H9 (cell line): Measurements from ENCODE around the gene ARMS2. TPM values are rescaled to one million over a fixed set of nuclear protein-coding genes. Genes with fewer than 3 reads are reported as not detected.

Experiments
- DNase-seq: peaks from one replicate; pipeline ENCODE4 v3.0.0-alpha.2; 2017
- H2AFZ ChIP-seq: one replicate; pipeline ENCODE4 v1.6.1; 2013; ENCODE audit warnings: mild to moderate bottlenecking, low read length, control low read depth, moderate library complexity
- H2AK5ac ChIP-seq: 2 replicates; pipeline ENCODE4 v1.6.1; 2013; ENCODE audit warnings: low read length, control low read depth, mixed read lengths; ENCODE audit not compliant: insufficient read length
- H2BK120ac ChIP-seq: one replicate; pipeline ENCODE4 v1.6.1; 2013; ENCODE audit warnings: low read depth, mild to moderate bottlenecking, low read length, control low read depth, inconsistent platforms; ENCODE audit not compliant: poor library complexity, severe bottlenecking
- H2BK12ac ChIP-seq: 2 replicates; pipeline ENCODE4 v1.6.1; 2013; ENCODE audit warnings: low read length, control low read depth, mixed read lengths, low read depth; ENCODE audit not compliant: insufficient read length
- H2BK15ac ChIP-seq: 2 replicates; pipeline ENCODE4 v1.6.1; 2013; ENCODE audit warnings: low read depth, low read length, control low read depth
- H2BK20ac ChIP-seq: one replicate; pipeline ENCODE4 v1.6.1; 2013; ENCODE audit warnings: low read depth, mild to moderate bottlenecking, low read length, control low read depth, inconsistent platforms; ENCODE audit not compliant: poor library complexity, severe bottlenecking
- H2BK5ac ChIP-seq: 2 replicates; pipeline ENCODE4 v1.6.1; 2013; ENCODE audit warnings: low read length, control low read depth, mixed read lengths; ENCODE audit not compliant: insufficient read length
- H3K14ac ChIP-seq: 2 replicates; pipeline ENCODE4 v1.6.1; 2013; ENCODE audit warnings: low read length, control low read depth; ENCODE audit not compliant: insufficient read depth
- H3K18ac ChIP-seq: 2 replicates; pipeline ENCODE4 v1.6.1; 2013; ENCODE audit warnings: low read depth, mild to moderate bottlenecking, mixed read lengths, low read length, control low read depth; ENCODE audit not compliant: insufficient read length
- H3K23ac ChIP-seq: 2 replicates; pipeline ENCODE4 v1.6.1; 2013; ENCODE audit warnings: low read length, control low read depth, mixed read lengths, low read depth; ENCODE audit not compliant: insufficient read length
- H3K23me2 ChIP-seq: 2 replicates; pipeline ENCODE4 v1.6.1; 2013; ENCODE audit warnings: low read depth, mild to moderate bottlenecking, mixed read lengths, low read length, control low read depth; ENCODE audit not compliant: insufficient read length, poor library complexity, severe bottlenecking
- H3K27ac ChIP-seq: 2 replicates; pipeline ENCODE4 v1.5.1; 2013; ENCODE audit warnings: low read length, control low read depth, mixed read lengths, low read depth; ENCODE audit not compliant: insufficient read length
- H3K27me3 ChIP-seq: 2 replicates; pipeline ENCODE4 v1.6.1; 2013; ENCODE audit warnings: low read length, control low read depth, inconsistent platforms; ENCODE audit not compliant: insufficient read depth
- H3K4ac ChIP-seq: 2 replicates; pipeline ENCODE4 v1.6.1; 2013; ENCODE audit warnings: low read depth, mild to moderate bottlenecking, control low read depth, inconsistent platforms, low read length, moderate library complexity
- H3K4me1 ChIP-seq: 2 replicates; pipeline ENCODE4 v1.6.1; 2013; ENCODE audit warnings: low read length, control low read depth, inconsistent platforms; ENCODE audit not compliant: insufficient read depth
- H3K4me2 ChIP-seq: 2 replicates; pipeline ENCODE4 v1.6.1; 2013; ENCODE audit warnings: low read length, control low read depth, mixed read lengths; ENCODE audit not compliant: insufficient read length, insufficient read depth
- H3K56ac ChIP-seq: 2 replicates; pipeline ENCODE4 v1.6.1; 2013; ENCODE audit warnings: low read depth, mild to moderate bottlenecking, mixed read lengths, low read length, control low read depth; ENCODE audit not compliant: insufficient read length
- H3K79me1 ChIP-seq: 2 replicates; pipeline ENCODE4 v1.6.1; 2013; ENCODE audit warnings: low read depth, mild to moderate bottlenecking, moderate library complexity, low read length, control low read depth, inconsistent platforms; ENCODE audit not compliant: insufficient read depth, poor library complexity, severe bottlenecking
- H3K79me2 ChIP-seq: 2 replicates; pipeline ENCODE4 v1.6.1; 2013; ENCODE audit warnings: low read length, control low read depth, inconsistent platforms; ENCODE audit not compliant: insufficient read depth
- H3K9ac ChIP-seq: 2 replicates; pipeline ENCODE4 v1.6.1; 2013; ENCODE audit warnings: low read length, control low read depth, mixed read lengths; ENCODE audit not compliant: insufficient read length; ENCODE audit errors: extremely low read depth
- H3K9me3 ChIP-seq: one replicate; pipeline ENCODE4 v1.6.1; 2013; ENCODE audit warnings: low read depth, low read length, inconsistent platforms; ENCODE audit not compliant: control insufficient read depth
- H3T11ph ChIP-seq: one replicate; pipeline ENCODE4 v1.6.1; 2013; ENCODE audit warnings: mild to moderate bottlenecking, low read length, control low read depth, inconsistent platforms
- H4K20me1 ChIP-seq: one replicate; pipeline ENCODE4 v1.6.1; 2013; ENCODE audit not compliant: control insufficient read depth, insufficient read length, insufficient read depth
- H4K5ac ChIP-seq: 2 replicates; pipeline ENCODE4 v1.6.1; 2013; ENCODE audit warnings: low read depth, mild to moderate bottlenecking, mixed read lengths, low read length, control low read depth; ENCODE audit not compliant: insufficient read length
- H4K8ac ChIP-seq: replicated peaks from 2 replicates; pipeline ENCODE4 v1.6.1; 2013; ENCODE audit warnings: low read length, control low read depth, mixed read lengths, low read depth; ENCODE audit not compliant: insufficient read length
- H4K91ac ChIP-seq: 2 replicates; pipeline ENCODE4 v1.6.1; 2013; ENCODE audit warnings: low read depth, mild to moderate bottlenecking, moderate library complexity, mixed read lengths, low read length, control low read depth; ENCODE audit not compliant: insufficient read length
- H3K27ac Mint-ChIP-seq, 3 experiments: 2 replicates in 2 of 3; 3 replicates in 1 of 3; pipeline ENCODE4 v1.8.0; 2020 to 2021; ENCODE audit warnings: mixed read lengths in 3 of 3, mild to moderate bottlenecking in 1 of 3, moderate library complexity in 1 of 3
- H3K27me3 Mint-ChIP-seq: 2 replicates; pipeline ENCODE4 v1.8.0; 2021; ENCODE audit warnings: low read depth, mild to moderate bottlenecking, moderate library complexity, mixed read lengths
- H3K36me3 Mint-ChIP-seq, 3 experiments: 2 replicates in 2 of 3; 3 replicates in 1 of 3; pipeline ENCODE4 v1.8.0; 2020 to 2021; ENCODE audit warnings: low read depth in 3 of 3, mixed read lengths in 3 of 3; ENCODE audit not compliant: insufficient read depth in 1 of 3
- H3K4me1 Mint-ChIP-seq, 2 experiments: 2 replicates each; pipeline ENCODE4 v1.8.0; 2020; ENCODE audit warnings: mixed read lengths in 2 of 2
- H3K4me3 Mint-ChIP-seq, 2 experiments: 2 replicates in 1 of 2; 3 replicates in 1 of 2; pipeline ENCODE4 v1.8.0; 2020 to 2021; ENCODE audit warnings: mild to moderate bottlenecking in 2 of 2, mixed read lengths in 2 of 2, moderate library complexity in 1 of 2
- H3K9me3 Mint-ChIP-seq, 2 experiments: 2 replicates in 1 of 2; 3 replicates in 1 of 2; pipeline ENCODE4 v1.8.0; 2020; ENCODE audit warnings: mild to moderate bottlenecking in 2 of 2, mixed read lengths in 2 of 2, moderate library complexity in 1 of 2
- WGBS: extraction: QIAGEN DNeasy Blood & Tissue Kit; methylation state at CpG from one replicate; pipeline ENCODE4 v1.1.7; 2013; ENCODE audit warnings: missing lambda C conversion rate, low lambda C conversion rate, mixed read lengths; ENCODE audit not compliant: insufficient read length; ENCODE audit errors: extremely low coverage; 5-methylcytosine and 5-hydroxymethylcytosine counted together
- total RNA-seq: library from RNA; stranded (reverse); gene quantifications from 2 replicates; pipeline ENCODE4 v1.2.1, GENCODE V29; 2021
- TF ChIP-seq, protein P1 (sequence below): fragments of 200-600 bp; sonication (generic); conservative IDR thresholded peaks from 3 replicates; pipeline ENCODE4 v1.8.0; 2021; ENCODE audit warnings: antibody characterized with exemption, mild to moderate bottlenecking

The ARMS2 gene
- total RNA-seq, 1 experiment from 2014 or later: not detected

DNA sequence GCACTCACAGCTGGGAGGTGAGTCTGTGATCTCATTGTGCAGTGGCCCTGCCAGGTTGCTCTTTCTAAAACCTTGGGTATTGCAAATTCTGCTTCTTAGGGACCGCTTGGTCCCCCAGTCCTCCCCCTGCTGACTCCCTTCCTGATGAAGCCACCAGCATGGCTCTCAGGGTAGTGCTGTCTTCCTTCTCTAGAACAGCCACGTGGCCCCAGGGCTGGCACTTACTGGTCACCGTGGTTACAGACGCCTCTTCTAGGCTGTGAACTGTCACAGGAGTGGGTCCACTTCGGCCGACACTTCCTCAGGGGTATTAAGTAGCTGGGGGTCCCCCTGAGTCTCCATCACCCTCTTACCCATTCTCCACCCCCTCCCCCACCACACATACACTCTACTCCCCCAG is 4.2 kb downstream of the ARMS2 start:
- H3K4me1 ChIP-seq: no peaks in the 10 kb centered on the region
- no peak overlapping the region for H4K8ac ChIP-seq
- H2BK120ac ChIP-seq: no peak overlapping the region
- no peak for DNase-seq
- peaks cover 26% of the 10 kb centered on the region for H3K27me3 ChIP-seq
- TF ChIP-seq, protein P1, sequence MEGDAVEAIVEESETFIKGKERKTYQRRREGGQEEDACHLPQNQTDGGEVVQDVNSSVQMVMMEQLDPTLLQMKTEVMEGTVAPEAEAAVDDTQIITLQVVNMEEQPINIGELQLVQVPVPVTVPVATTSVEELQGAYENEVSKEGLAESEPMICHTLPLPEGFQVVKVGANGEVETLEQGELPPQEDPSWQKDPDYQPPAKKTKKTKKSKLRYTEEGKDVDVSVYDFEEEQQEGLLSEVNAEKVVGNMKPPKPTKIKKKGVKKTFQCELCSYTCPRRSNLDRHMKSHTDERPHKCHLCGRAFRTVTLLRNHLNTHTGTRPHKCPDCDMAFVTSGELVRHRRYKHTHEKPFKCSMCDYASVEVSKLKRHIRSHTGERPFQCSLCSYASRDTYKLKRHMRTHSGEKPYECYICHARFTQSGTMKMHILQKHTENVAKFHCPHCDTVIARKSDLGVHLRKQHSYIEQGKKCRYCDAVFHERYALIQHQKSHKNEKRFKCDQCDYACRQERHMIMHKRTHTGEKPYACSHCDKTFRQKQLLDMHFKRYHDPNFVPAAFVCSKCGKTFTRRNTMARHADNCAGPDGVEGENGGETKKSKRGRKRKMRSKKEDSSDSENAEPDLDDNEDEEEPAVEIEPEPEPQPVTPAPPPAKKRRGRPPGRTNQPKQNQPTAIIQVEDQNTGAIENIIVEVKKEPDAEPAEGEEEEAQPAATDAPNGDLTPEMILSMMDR: no peak
- H3K9me3 ChIP-seq: no peaks in the 10 kb centered on the region
- H3K79me1 ChIP-seq: no peaks in the 10 kb centered on the region
- H3K23ac ChIP-seq: no peak overlapping the region
- no peak overlapping the region for H4K91ac ChIP-seq
- H4K5ac ChIP-seq: no peak overlapping the region
- no peaks in the 10 kb centered on the region for H4K20me1 ChIP-seq
- Mint-ChIP-seq H3K27ac (no peak overlapping the region), H3K9me3 (no peaks in the 10 kb centered on the region; a peak in 2 of 5 replicates), H3K4me3 (no peak overlapping the region), H3K36me3 (0 out of 7 replicates have a peak, but pooled peaks cover 0 to 3% (median 0%) of the 10 kb centered on the region in 3 experiments), H3K27me3 (peaks cover 50% of the 10 kb centered on the region), H3K4me1 (peaks cover 19 to 33% of the 10 kb centered on the region in 2 experiments)
- H2AK5ac ChIP-seq: no peak overlapping the region
- H3K56ac ChIP-seq: no peak overlapping the region
- H2BK20ac ChIP-seq: no peak overlapping the region
- no CpG with 5 or more reads among the region's 6 CpGs for WGBS
- H3K23me2 ChIP-seq: peaks cover 17% of the 10 kb centered on the region
- H2BK15ac ChIP-seq: no peak overlapping the region
- no peak overlapping the region for H3K4ac ChIP-seq
- H3T11ph ChIP-seq: no peak overlapping the region
- no peak overlapping the region for H3K9ac ChIP-seq
- no peak overlapping the region for H2BK12ac ChIP-seq
- H3K18ac ChIP-seq: no peak overlapping the region
- H2AFZ ChIP-seq: no peak overlapping the region
- H3K79me2 ChIP-seq: no peaks in the 10 kb centered on the region
- H3K4me2 ChIP-seq: no peak overlapping the region
- no peak overlapping the region for H3K14ac ChIP-seq
- no peak overlapping the region for H3K27ac ChIP-seq
- H2BK5ac ChIP-seq: no peak overlapping the region
